Sciatic nerve (tissue), 2 donors: ENCODE data around the gene L3MBTL1. TPM values are rescaled to one million over a fixed set of nuclear protein-coding genes. Genes with fewer than 3 reads are reported as not detected.

Source experiments
- ATAC-seq: fragments of 200-7000 bp; cut with Tn5 transposase; one replicate; pipeline ENCODE4 v1.9.1; 2020; ENCODE audit warnings: mild to moderate bottlenecking, moderate library complexity
- DNase-seq: peaks from one replicate; pipeline ENCODE4 v3.0.0-alpha.2; 2020; ENCODE audit warnings: low spot score
- intact Hi-C: fragments of 100-400 bp; cut with DNase I; formaldehyde crosslinking; loops from one replicate; pipeline ENCODE4 v1.14.2; 2022
- total RNA-seq: library from RNA; stranded (reverse); fragmentation: NEBNext Ultra II Directional; extraction: Animal tissue kit (Norgen Biotek cat#: 25700); gene quantifications from one replicate; pipeline ENCODE4 v1.2.1, GENCODE V29; 2021
- donor health status: DM: no; HTN: no; CAD: no.
- donor health status: DM: no; HTN: no; CAD: no.

L3MBTL1 gene
- total RNA-seq, 1 donor from 2014 or later = 23.0 TPM

GRCh38 chr20:43532416-43533055, 25.0 kb downstream of the L3MBTL1 start:
- intact Hi-C loops = loop anchor here (10.0 kb wide), 1 partner anchor 92 kb away; no protein-coding TSS in a partner anchor
- ATAC-seq (no peak), DNase-seq (no peak)

DNA sequence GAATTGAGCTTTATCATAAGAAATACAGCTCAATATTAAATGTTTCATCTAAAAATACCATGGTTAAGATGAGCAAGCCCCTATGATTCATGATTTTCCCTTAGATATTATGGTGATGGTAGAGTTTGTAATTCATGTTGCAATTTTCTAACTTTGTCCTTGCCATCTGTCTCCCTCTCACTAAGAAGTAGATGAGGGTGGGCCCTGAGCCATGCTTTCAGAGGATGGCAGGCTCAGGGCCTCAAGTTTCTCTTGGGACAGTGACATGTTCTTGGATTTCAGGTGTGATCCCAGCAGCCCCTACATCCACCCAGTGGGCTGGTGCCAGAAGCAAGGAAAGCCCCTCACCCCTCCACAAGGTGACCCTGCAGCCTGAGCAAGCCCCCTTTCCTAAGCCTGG, 25.6 kb downstream of the L3MBTL1 start:
- ATAC-seq = no peak
- DNase-seq = no peak
- intact Hi-C loops = loop anchor here (10.0 kb wide), 1 partner anchor 92 kb away; no protein-coding TSS in a partner anchor

DNA sequence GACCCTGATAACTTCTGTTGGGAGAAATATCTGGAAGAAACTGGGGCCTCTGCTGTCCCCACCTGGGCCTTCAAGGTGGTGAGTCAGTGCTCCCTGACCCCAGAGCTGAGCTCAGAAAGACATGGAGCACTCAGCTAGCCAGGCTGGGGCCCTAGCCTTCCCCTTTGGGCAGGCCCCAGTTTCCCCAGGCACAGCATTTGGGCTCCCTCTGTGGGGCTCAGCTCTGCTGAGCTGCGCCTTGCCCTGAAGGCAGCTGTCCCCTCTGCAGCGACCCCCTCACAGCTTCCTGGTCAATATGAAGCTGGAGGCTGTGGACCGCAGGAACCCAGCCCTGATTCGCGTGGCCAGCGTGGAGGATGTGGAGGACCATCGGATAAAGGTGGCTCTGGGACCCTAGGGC, 26.5 kb downstream of the L3MBTL1 start:
- ATAC-seq (no peak), DNase-seq (no peak)
- intact Hi-C loops = loop anchor here (10.0 kb wide), 1 partner anchor 91 kb away; no protein-coding TSS in a partner anchor

DNA sequence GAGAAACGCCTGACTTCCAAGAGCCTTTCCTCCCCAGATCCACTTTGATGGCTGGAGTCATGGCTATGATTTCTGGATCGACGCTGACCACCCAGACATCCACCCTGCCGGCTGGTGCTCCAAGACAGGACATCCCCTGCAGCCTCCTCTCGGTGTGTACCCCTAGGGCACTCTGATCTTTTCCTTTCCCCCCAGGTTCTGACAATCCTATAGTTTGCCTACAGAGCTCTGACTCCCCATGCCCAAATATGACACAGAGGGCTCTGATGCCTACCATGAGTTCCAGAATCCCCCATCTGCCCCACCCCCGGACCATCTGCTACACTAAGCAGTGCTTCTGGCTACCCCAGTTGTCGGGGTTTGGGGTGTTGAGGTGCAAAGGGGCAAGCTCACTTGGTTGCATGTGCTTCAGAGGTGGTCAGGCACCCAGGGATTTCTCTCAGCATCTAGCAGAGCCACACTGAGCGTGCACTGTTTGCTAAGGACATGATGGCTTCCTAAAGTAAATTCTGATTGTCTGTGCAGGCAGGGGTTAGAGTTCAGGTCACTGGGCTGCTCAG, 27.4 kb downstream of the L3MBTL1 start:
- DNase-seq = no peak
- intact Hi-C loops = loop anchor here (10.0 kb wide), 1 partner anchor 90 kb away; no protein-coding TSS in a partner anchor
- no peak for ATAC-seq

DNA sequence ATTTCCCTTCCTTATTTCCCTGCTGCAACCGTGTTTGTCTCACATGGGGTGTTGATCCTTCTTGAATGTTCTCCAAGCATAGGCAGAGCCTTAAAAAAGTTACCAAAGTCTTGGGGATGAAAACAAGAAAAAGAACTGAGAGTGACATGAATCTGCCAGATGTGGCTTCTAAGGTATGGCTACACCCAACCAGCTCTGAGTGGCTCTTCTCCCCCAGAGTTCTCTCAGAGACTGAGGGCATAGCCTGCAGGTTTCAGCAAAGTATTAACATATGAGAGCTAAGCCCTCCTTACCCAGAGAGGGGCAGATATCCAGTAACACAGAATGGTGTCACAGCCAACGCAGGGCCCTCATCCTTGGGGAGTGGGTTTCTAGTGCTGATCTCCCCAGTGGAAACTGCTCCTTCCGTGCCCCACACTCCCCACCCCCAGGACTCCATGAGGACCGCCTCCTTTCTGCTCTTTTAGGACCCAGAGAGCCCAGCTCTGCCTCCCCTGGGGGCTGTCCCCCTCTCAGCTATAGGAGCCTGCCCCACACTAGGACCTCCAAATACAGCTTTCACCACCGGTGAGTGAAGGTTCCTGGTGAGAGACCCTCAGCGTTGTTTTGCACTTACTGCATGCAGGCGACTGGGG, 28.0 kb downstream of the L3MBTL1 start:
- DNase-seq (no peak), ATAC-seq (no peak)
- intact Hi-C loops = loop anchor here (10.0 kb wide), 1 partner anchor 89 kb away; no protein-coding TSS in a partner anchor

- DNase-seq (no peak), ATAC-seq (no peak)
- intact Hi-C loops = loop anchor here (10.0 kb wide), 1 partner anchor 89 kb away; no protein-coding TSS in a partner anchor
Measured at GRCh38 chr20:43536041-43536816, 28.7 kb downstream of the L3MBTL1 start.

DNA sequence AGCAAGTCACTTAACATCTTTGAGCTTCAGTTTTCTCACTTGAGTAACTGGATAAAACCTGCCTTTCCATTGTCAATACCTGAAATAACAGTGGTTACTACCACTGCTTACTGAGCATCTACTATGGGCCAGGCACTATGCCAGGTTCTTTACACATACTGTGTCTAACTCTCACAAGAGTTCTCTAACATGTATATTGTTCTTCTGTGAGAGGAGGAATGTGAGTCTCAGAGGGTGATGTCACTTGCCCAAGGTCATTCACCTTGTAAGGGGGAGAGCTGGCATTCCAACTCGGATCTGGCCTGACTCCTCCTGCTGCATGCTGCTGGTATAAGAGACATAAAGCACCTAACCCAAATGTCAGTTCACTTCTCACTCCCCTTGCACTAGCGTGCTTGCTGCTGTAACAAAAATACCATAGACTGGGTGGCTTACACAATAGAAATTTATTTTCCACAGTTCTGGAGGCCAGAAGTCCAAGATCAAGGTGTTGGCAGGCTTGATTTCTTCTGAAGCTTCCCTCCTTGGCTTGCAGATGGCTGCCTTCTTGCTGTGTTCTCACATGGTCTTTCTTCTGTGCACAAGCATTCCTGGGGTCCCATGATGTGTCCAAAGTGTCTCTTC, 29.4 kb downstream of the L3MBTL1 start:
- DNase-seq (no peak), ATAC-seq (no peak)
- intact Hi-C loops = loop anchor here (10.0 kb wide), 1 partner anchor 88 kb away; no protein-coding TSS in a partner anchor

- DNase-seq (peak; percentile 84), ATAC-seq (peak; percentile 70)
- intact Hi-C loops = loop anchor here (10.0 kb wide), 1 partner anchor 87 kb away; no protein-coding TSS in a partner anchor
Measured at GRCh38 chr20:43537921-43538877, 30.7 kb downstream of the L3MBTL1 start.

GRCh38 chr20:43538878-43539700, 31.6 kb downstream of the L3MBTL1 start:
- ATAC-seq = no peak
- no peak for DNase-seq
- intact Hi-C loops = loop anchor here (10.0 kb wide), 1 partner anchor 86 kb away; no protein-coding TSS in a partner anchor

DNA sequence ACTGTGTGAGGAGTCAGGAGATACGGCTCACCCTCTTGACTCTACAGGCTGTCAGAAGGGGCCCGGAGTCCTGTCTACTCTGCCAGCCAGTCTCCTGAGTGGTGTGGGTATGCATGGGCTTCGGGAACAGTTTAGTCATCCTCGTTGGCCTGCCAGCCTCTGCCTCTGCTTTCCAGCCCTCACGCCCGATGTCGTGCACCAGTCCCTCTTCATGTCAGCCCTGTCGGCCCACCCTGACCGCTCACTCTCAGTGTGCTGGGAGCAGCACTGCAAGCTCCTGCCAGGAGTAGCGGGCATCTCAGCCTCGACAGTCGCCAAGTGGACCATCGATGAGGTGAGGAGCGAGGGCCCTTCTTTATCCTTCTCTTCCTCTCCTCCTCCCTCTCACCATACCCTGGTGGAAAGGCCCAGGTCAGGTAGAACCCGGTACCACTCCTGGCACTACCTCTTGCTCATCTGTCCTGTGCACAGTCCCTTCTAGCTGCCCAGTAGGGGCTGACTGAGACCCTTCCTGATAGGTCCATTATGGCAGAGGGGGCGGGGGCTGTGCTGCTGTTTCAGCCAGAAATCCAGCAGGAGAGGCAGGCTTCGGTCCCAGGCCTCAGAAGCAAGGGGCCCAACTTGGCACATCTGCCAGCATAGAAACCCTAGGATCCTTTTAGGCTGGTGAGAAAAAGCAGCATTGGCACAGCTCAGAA, 32.6 kb downstream of the L3MBTL1 start:
- no peak for DNase-seq
- intact Hi-C loops = loop anchor here (10.0 kb wide), 1 partner anchor 85 kb away; no protein-coding TSS in a partner anchor
- ATAC-seq = no peak

GRCh38 chr20:43540673-43541060, 33.2 kb downstream of the L3MBTL1 start:
- DNase-seq (no peak), ATAC-seq (no peak)
- intact Hi-C loops = no loop called here

DNA sequence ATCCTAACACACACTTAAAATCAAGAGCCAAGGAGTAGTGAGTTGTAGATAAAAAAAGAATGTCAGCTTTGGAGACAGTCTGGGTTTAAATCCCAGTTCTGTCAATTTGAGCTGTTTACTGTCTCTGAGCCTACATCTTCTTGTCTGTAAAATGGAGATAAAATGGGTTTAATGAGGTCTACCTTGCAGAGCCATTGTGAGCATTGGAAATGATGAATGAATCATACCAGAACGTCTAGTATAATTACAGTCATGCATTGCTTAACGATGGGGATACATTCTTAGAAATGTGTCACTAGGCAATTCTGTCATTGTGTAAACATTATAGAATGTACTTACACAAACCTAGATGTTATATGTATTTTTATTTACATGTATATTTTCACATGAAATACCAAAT, 33.7 kb downstream of the L3MBTL1 start:
- ATAC-seq (no peak), DNase-seq (no peak)
- intact Hi-C loops = no loop called here

GRCh38 chr20:43542161-43542560, 34.7 kb downstream of the L3MBTL1 start:
- intact Hi-C loops = no loop called here
- no peak for DNase-seq

DNA sequence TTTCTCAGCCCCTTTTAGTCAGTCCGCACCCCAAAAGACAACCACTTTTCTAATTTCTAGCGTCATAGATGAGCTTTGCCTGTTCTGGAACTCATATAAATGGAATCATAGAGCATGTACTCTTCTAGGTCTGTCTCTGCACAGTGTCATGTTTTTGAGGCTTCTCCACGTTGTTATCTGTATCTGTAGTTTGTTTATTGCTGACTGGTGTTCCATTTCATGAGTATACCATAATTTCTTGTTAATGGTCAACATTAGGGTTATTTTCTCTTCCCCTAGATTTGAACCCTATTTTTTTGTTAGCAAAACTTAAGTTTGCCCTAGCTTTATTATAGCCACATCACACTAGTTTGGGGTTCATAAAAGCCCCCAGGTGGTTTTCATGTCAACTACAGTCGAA, 35.2 kb downstream of the L3MBTL1 start:
- intact Hi-C loops = no loop called here
- no peak for ATAC-seq
- no peak for DNase-seq

More at GRCh38 chr20:43542161-43542560, 34.7 kb downstream of the L3MBTL1 start:
- ATAC-seq = no peak

- no peak for DNase-seq
- no peak for ATAC-seq
- intact Hi-C loops = no loop called here
Measured at GRCh38 chr20:43543138-43543537, 35.6 kb downstream of the L3MBTL1 start.

DNA sequence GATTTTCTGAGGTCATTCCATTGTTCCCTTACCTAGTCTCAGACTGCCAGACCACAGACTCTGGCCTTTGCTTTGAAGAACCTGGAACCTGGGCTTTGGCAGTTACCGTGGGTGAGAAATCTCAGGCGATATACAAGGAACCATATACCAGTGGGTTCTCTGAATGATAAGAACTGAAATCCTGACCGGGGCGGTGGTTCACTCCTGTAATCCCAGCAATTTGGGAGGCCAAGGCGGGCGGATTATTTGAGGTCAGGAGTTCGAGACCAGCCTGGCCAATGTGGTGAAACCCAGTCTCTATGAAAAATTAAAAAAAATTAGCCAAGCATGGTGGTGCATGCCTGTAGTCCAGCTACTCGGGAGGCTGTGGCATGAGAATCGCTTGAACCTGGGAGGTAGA, 37.0 kb downstream of the L3MBTL1 start:
- DNase-seq (no peak), ATAC-seq (no peak)
- intact Hi-C loops = no loop called here
